Measurements from ENCODE around the gene TIMP2. TPM values are rescaled to one million over a fixed set of nuclear protein-coding genes. Genes with fewer than 3 reads are reported as not detected.

Gene TIMP2
- total and polyA plus RNA-seq, 2 of the 13 experiments (the other 11 are each of a cell fraction or from before 2014, with no cell fraction given) = 3.8 to 8.5 TPM

GRCh38 chr17:78962345-78962983 lies 37.3 kb upstream of the TIMP2 start (continued):
- no peak for TF ChIP-seq LBX2 (CRISPR knock-in tag; IDR thresholded peaks at IDR 0.05; ENCODE audit: borderline replicate concordance)
- TF ChIP-seq ZNF121 (CRISPR knock-in tag; IDR thresholded peaks at IDR 0.05) = peak; percentile 94
- TF ChIP-seq ZNF558 (CRISPR knock-in tag; IDR thresholded peaks at IDR 0.05; ENCODE audit: borderline replicate concordance) = no peak
- TF ChIP-seq ADNP (CRISPR knock-in tag; IDR thresholded peaks at IDR 0.05) = peak; percentile 11; the same call in 1 of the 2 replicates
- TF ChIP-seq AHDC1 (CRISPR knock-in tag; IDR thresholded peaks at IDR 0.05; ENCODE audit: borderline replicate concordance) = peak; percentile 82; the same call in 1 of the 2 replicates
- TF ChIP-seq, protein P1, sequence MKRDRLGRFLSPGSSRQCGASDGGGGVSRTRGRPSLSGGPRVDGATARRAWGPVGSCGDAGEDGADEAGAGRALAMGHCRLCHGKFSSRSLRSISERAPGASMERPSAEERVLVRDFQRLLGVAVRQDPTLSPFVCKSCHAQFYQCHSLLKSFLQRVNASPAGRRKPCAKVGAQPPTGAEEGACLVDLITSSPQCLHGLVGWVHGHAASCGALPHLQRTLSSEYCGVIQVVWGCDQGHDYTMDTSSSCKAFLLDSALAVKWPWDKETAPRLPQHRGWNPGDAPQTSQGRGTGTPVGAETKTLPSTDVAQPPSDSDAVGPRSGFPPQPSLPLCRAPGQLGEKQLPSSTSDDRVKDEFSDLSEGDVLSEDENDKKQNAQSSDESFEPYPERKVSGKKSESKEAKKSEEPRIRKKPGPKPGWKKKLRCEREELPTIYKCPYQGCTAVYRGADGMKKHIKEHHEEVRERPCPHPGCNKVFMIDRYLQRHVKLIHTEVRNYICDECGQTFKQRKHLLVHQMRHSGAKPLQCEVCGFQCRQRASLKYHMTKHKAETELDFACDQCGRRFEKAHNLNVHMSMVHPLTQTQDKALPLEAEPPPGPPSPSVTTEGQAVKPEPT (CRISPR knock-in tag; IDR thresholded peaks at IDR 0.05; ENCODE audit: low read depth) = 0 out of 2 replicates have a peak, but pooled peaks have one; percentile 71
- no peak for TF ChIP-seq MAFK (conservative IDR thresholded peaks at IDR 0.05 in 1 of 2, IDR thresholded peaks at IDR 0.05 in 1 of 2; ENCODE audit: low read length in 2 of 2)
- peak; percentile 98 for TF ChIP-seq MTA1 (CRISPR knock-in tag; IDR thresholded peaks at IDR 0.05; ENCODE audit: borderline replicate concordance)
- TF ChIP-seq, protein P2, sequence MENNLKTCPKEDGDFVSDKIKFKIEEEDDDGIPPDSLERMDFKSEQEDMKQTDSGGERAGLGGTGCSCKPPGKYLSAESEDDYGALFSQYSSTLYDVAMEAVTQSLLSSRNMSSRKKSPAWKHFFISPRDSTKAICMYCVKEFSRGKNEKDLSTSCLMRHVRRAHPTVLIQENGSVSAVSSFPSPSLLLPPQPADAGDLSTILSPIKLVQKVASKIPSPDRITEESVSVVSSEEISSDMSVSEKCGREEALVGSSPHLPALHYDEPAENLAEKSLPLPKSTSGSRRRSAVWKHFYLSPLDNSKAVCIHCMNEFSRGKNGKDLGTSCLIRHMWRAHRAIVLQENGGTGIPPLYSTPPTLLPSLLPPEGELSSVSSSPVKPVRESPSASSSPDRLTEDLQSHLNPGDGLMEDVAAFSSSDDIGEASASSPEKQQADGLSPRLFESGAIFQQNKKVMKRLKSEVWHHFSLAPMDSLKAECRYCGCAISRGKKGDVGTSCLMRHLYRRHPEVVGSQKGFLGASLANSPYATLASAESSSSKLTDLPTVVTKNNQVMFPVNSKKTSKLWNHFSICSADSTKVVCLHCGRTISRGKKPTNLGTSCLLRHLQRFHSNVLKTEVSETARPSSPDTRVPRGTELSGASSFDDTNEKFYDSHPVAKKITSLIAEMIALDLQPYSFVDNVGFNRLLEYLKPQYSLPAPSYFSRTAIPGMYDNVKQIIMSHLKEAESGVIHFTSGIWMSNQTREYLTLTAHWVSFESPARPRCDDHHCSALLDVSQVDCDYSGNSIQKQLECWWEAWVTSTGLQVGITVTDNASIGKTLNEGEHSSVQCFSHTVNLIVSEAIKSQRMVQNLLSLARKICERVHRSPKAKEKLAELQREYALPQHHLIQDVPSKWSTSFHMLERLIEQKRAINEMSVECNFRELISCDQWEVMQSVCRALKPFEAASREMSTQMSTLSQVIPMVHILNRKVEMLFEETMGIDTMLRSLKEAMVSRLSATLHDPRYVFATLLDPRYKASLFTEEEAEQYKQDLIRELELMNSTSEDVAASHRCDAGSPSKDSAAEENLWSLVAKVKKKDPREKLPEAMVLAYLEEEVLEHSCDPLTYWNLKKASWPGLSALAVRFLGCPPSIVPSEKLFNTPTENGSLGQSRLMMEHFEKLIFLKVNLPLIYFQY (CRISPR knock-in tag; IDR thresholded peaks at IDR 0.05; ENCODE audit: borderline replicate concordance) = peak; percentile 64; the same call in 1 of the 2 replicates
- no peak for TF ChIP-seq ZNF382 (CRISPR knock-in tag; IDR thresholded peaks at IDR 0.05; ENCODE audit: borderline replicate concordance)
- TF ChIP-seq ZNF746 (CRISPR knock-in tag; IDR thresholded peaks at IDR 0.05) = peak; percentile 51; the same call in 1 of the 2 replicates
